HG02943 (cell line): ENCODE results near the gene FAM131A.
A peak's percentile ranks its signal among the peaks of the same experiment; 100 is the strongest.

Source experiments
- ATAC-seq: cut with Tn5 transposase; IDR thresholded peaks from one replicate; pipeline ENCODE4 v1.9.1; 2021; ENCODE audit warnings: mild to moderate bottlenecking, low read depth, moderate library complexity; ENCODE audit not compliant: unreplicated experiment

The FAM131A gene

GRCh38 chr3:184354754-184355153 is 17.4 kb downstream of the FAM131A start:
- no peak for ATAC-seq

GRCh38 chr3:184355261-184356040 is 18.1 kb downstream of the FAM131A start:
- no peak for ATAC-seq

GRCh38 chr3:184357248-184358123 is 20.1 kb downstream of the FAM131A start:
- ATAC-seq = no peak

GRCh38 chr3:184358124-184358767 is 20.8 kb downstream of the FAM131A start:
- no peak for ATAC-seq

GRCh38 chr3:184358921-184359350 is 21.5 kb downstream of the FAM131A start:
- no peak for ATAC-seq

GRCh38 chr3:184359610-184360009 is 22.2 kb downstream of the FAM131A start:
- ATAC-seq = no peak

- no peak for ATAC-seq
Observed at GRCh38 chr3:184360070-184360928, 22.9 kb downstream of the FAM131A start.

- ATAC-seq = no peak
Observed at GRCh38 chr3:184360929-184361531, 23.6 kb downstream of the FAM131A start.

- no peak for ATAC-seq
Observed at GRCh38 chr3:184361532-184361931, 24.1 kb downstream of the FAM131A start, which contains the start of the genes CLCN2 and POLR2H. CLCN2 (minus strand) TSS chr3:184361605; CDS start chr3:184361479, 126 bp downstream. POLR2H (plus strand) TSS chr3:184361710; CDS start chr3:184363493, 1,783 bp downstream.

GRCh38 chr3:184361932-184362667 is 24.7 kb downstream of the FAM131A start:
- ATAC-seq = no peak

GRCh38 chr3:184362668-184363546 is 25.5 kb downstream of the FAM131A start:
- ATAC-seq = peak; percentile 86

- no peak for ATAC-seq
Observed at GRCh38 chr3:184366619-184367289, 29.4 kb downstream of the FAM131A start.

GRCh38 chr3:184368116-184368515 is 30.7 kb downstream of the FAM131A start:
- ATAC-seq = no peak

GRCh38 chr3:184368586-184369183 is 31.3 kb downstream of the FAM131A start:
- ATAC-seq = no peak

- no peak for ATAC-seq
Observed at GRCh38 chr3:184371570-184372018, 34.2 kb downstream of the FAM131A start.

GRCh38 chr3:184372296-184372821 is 35.0 kb downstream of the FAM131A start:
- no peak for ATAC-seq

- ATAC-seq = no peak
Observed at GRCh38 chr3:184372911-184373310, 35.5 kb downstream of the FAM131A start.
